NCI-H345 treated with DMSO at 0.1 percent for 48 hours (cell line): ENCODE measurements around the gene GTSE1.
"Not testable (repeated sequence)": the region's sequence is repeated elsewhere in the genome, so short reads cannot be mapped to it uniquely, and the experiment has no call there.

Source experiments
- DNase-seq: peaks from one replicate; lab custom pipeline; 2025; ENCODE audit not compliant: unreplicated experiment; lab: John Stamatoyannopoulos, UW

The GTSE1 gene

DNA sequence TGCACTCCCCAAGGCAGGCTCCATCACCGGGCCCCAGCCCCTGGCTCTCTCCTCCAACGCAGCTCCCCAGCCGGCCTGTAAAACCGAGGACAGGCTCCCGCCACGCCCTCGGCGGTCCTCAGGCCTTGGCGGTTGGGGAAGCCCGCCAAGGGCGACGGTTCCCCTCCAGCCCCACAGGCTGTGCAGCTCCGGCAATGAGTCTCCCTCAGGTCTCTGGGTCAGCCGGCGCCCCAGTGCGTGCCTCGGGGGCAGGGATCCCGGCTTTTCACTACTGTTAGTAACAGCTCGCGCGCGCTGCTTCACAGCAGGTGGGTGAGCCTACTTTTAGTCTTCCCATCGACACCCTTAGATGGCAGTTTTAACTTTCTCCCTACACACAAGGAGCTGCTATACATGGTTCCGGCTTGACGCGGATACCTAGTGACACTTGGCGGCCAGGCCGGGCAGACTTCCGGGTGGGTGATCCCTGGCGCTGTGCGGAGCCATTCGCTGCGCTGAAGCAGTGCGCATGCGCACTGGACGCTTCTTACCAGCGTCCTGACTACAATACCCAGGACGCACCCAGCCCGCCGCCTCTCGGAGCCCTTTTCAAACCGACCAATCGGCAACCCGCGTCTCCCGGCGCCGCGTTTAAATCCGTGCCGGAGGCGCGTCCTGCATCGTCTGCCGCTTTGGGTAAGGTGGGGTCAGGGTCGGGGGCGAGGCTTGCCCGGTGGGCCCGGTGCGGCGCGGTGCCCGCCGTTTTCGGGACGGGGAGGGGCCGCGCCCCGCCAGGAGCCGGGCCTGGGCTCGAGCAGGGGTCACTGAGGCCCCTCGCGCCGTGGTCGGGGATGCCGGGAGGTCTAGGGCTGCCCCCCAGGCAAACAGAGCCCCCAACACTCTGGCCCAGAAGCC lies at the start of gene GTSE1:
Gene GTSE1 (plus strand): TSS at position 614 of the 894 bp plus-strand sequence. CDS start 531 bp downstream, outside the sequence.
- peak; percentile 83 for DNase-seq

- no peak for DNase-seq
These were observed 49.2 kb upstream of the GTSE1 start for GRCh38 chr22:46247443-46247975.

GRCh38 chr22:46250035-46250782 lies 46.5 kb upstream of the GTSE1 start, which contains the start of gene CDPF1:
TSS of gene CDPF1 (minus strand) at chr22:46250293. CDS start at chr22:46248284, 2,009 bp downstream.
- peak; percentile 46 for DNase-seq

DNA sequence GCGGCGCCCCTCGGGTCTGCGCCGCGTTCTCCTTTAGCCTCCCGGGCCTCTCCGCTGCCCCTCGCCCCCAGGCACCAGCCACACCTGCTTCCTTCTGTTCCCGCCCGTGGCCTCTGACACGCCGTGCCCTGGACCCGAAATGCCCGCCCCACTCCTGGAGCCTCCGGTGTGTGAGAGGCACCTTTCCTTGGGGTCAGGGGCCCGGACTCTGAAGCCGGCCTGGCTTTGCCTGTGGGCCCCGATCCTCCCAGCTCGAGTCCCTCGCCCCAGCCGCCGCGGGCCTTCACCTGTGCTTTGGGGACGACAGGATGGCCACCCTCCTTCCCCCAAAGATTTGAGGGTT lies 45.9 kb upstream of the GTSE1 start:
- DNase-seq: no peak

DNA sequence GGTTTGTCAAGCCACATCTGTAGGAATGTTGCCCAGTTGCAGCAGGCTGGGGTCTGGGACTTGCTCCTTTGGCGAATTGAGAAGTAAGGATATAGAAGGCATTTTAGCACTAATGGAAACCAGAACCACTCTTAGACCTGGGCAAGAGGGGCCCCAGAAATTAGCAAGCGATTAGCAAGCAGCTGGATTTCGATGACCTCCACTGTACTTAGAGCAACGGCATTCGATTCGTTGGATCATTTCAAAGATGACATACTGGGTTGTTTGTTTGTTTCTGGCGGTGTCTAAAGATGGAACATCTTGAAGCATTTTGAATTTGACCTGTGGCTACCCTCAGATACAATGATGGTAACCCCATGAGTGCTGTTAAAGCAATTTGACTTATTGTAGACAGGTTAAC lies 45.4 kb upstream of the GTSE1 start:
- no peak for DNase-seq

DNA sequence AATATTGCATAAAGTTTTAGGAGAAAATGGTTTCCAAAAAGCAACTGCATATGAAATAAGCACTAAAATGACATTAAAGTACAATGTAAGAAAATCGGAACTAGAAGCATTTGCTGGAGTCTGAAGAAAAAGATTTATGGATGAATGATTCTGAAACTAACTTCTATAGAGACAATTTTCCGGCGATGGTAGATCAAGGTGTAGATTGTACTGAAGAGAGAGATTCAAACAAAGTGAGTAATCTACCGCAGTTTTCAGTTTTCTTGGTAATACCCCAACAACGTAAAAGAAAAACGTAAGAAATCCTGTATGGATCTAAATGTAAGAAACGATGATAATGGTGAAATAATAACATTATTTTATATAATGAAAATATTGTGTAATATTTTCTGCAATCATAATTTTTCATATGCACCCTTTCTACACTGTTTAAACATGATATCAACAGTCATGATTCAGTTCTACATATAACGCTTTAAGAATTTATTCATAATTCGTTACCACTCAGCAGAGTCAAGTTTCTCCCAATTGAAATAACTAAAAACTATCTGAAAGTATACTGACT lies 44.8 kb upstream of the GTSE1 start:
- no peak for DNase-seq

GRCh38 chr22:46256358-46256958 lies 40.2 kb upstream of the GTSE1 start:
- DNase-seq: no peak

DNA sequence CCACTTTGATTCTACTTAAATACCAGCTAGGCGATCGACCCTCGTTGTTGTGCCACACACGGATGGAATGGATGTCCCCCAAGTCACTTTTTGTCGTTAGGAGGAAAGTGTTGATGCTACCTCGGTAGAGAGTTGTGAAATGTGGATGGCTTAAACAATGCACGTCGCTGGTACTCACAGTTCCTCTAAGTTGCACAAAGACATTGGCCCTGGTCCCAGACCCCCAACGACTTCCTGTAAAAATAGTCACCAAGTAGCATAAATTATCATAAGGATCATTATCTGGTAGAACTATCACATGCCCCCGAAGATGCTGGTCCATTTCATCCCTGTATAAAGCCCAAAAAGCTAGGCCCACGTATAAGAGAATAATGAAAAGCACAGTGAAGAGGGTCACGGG lies 37.3 kb upstream of the GTSE1 start:
- DNase-seq: no peak

- no peak for DNase-seq
These were observed 36.6 kb upstream of the GTSE1 start for GRCh38 chr22:46260038-46260437.

DNA sequence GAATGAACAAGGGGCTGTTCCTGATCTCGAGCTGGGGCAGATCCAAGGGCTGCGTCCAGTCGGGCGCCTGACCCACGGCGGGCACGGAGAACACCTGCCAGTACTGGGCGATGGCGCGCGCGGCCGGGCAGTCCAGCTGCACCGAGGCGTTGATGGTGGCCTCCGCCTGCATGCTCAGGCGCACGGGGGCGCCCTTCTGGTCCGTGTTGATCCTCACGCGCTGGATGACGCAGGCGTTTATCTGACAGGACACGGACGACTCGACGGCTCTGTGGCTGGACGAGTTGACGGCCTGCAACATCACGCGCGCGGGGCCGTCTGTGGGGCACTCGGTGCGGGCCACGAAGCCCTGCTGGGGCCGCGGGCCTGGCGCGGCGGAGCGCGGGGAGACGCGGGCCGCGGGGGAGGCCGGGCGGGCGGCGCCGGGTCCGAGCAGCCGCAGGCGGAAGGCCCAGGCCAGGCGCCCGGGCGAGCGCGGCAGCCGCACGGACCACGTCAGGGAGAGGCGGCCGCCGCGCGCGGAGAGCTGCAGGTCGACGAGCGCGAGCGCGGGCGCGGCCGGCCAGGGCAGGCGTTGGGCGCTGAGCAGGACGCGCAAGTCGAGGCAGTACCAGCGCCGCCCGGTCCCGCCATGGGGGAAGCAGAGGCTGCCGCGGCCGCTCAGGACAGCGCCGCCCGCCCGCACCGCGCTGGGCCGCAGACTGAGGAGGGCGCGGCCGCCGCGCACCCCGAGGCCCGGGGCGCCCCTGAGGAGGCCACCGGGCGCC lies 34.0 kb upstream of the GTSE1 start:
- no peak for DNase-seq

DNA sequence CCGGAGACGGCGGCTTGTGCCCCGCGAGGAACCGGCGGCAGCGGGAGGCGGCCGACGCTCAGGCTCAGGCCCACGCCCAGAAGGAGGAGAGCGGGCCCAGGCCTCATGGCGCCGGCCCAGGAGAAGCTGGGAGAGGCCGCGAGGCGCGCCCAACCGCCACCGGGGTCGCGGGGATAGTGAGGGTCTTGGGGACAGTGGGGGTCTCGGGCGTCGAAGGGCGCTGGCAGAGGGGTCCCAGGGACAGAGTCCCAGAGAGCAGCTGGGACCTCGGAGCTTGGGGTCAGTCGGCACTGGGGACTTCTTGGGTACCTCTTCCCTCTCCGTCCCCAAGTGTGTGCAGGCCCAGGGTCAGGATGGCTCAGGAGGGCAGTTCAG lies 33.5 kb upstream of the GTSE1 start, which contains the start of gene PKDREJ:
Gene PKDREJ (minus strand): TSS at position 128 of the 375 bp plus-strand sequence. CDS start 21 bp downstream, at position 107.
- no peak for DNase-seq

- DNase-seq: not testable (repeated sequence)
These were observed 32.1 kb upstream of the GTSE1 start for GRCh38 chr22:46264520-46264919.

DNA sequence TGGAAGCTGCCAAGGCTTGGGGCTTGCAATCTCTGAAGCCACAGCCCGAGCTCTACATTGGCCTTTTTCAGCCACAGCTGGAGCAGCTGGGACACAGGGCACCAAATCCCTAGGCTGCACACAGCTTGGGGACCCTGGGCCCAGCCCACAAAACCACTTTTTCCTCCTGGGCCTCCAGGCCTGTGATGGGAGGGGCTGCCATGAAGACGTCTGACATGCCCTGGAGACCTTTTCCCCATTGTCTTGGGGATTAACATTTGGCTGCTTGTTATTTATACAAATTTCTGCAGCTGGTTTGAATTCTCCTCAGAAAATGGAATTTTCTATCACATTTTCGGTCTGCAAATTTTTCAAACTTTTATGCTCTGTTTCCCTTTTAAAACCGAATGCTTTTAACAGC lies 31.0 kb upstream of the GTSE1 start:
- not testable (repeated sequence) for DNase-seq

GRCh38 chr22:46267431-46268279 lies 29.0 kb upstream of the GTSE1 start, which contains the start of gene TTC38:
TSS of gene TTC38 (plus strand) at chr22:46268008. CDS start at chr22:46268040, 32 bp downstream.
- no peak for DNase-seq

- DNase-seq: no peak
These were observed 27.1 kb upstream of the GTSE1 start for GRCh38 chr22:46269564-46269963.

DNA sequence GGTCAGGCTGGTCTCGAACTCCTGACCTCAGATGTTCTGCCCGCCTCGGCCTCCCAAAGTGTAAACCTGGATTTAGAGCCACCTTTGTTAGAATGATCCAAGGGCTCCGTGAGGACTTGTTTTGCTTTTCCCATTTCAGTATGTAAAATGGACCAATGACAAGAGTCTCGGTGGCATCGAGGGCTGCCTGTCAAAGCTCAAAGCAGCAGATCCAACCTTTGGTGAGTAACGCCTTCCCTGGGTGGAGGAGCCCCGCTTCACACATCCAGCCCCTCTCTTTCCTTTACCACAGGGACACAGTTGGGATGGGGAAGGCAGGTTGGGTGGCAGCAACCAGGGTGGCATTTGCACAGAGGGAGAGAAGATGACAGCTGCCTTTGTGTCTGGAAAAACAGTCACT lies 24.5 kb upstream of the GTSE1 start:
- no peak for DNase-seq

DNA sequence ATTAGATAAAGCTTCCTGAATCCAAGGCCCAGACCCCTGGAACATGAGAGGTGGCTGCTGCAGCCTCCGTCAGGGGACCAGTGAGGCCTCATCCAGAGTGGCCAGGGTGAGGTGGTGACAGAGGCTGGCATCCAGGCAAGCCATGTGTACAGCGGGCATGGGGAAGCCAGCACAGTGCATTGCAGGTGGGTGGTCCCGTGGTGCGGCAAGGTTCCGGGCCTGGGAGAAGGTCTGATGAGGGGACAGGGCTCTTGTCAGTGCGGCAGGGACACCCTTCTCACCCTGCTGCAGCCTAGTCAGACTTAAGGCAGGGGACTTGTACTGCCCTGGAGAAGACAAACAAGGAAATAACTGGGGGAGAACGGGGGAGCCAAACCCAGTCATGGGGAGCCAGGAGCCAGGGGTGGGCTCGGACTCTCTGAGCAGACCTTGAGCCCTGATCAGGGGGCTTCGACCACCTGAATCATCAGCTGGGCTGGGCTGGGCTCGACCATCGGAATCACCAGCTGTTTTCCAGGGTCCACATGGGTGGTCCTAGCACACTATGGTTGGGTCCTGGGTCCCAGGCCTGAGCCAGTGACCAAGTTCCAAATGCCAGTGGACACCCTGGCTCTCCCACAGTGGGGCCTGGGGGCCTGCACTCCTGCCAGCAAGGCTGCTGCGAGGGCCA lies 23.8 kb upstream of the GTSE1 start:
- DNase-seq: no peak

GRCh38 chr22:46273432-46274148 lies 23.1 kb upstream of the GTSE1 start:
- DNase-seq: no peak
